Right lobe of liver (tissue), 4 donors: ENCODE measurements around the gene SLC35D2.

ENCODE experiments used
- CTCF ChIP-seq, 4 donors: fragments of 200-600 bp in 3 of 4; fragments of 450-650 bp in 1 of 4; IDR thresholded peaks; one replicate each; pipeline versions ENCODE4 v1.5.1 to v1.8.0; 2016 to 2022; ENCODE audit warnings: antibody characterized with exemption in 4 of 4, mild to moderate bottlenecking in 2 of 4
- POLR2A ChIP-seq: fragments of 450-650 bp; IDR thresholded peaks from one replicate; pipeline ENCODE4 v1.6.1; 2017; ENCODE audit warnings: antibody characterized with exemption, mild to moderate bottlenecking
- donor health status: DM: no; HTN: no; CAD: no.
- donor health status: DM: no; HTN: no; CAD: no.
- donor health status: DM: no; HTN: yes; CAD: no.

- TF ChIP-seq CTCF (IDR thresholded peaks at IDR 0.05) (no peak), POLR2A (no peak)
These were observed 22.5 kb downstream of the SLC35D2 start for GRCh38 chr9:96360976-96361375.
